SHP77 (cell line): ENCODE measurements around the gene OGFOD1.
A peak's percentile ranks its signal among the peaks of the same experiment; 100 is the strongest.

Experiments
- DNase-seq, 2 experiments: peaks; one replicate each; lab custom pipeline; 2025; lab: John Stamatoyannopoulos, UW

OGFOD1 gene

DNA sequence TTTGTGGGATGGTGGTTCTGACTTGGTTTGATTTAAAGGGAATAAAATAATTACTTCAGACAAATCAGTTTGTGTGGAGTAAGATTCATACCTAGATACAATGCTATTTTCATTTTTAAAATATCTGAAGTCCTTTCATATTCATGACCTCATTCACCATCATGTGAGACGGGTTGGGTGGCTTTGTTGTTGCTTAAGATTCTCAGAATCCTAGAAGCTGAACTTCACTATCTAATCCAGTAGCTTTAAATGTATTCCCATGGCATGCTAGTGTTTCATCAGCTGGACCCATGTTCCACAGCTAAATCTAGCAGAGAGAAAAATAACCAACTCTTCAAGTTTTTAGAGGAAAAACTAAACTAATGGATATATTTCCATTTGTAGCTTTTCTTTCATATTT lies 23.3 kb upstream of the OGFOD1 start:
- no peak for DNase-seq

DNA sequence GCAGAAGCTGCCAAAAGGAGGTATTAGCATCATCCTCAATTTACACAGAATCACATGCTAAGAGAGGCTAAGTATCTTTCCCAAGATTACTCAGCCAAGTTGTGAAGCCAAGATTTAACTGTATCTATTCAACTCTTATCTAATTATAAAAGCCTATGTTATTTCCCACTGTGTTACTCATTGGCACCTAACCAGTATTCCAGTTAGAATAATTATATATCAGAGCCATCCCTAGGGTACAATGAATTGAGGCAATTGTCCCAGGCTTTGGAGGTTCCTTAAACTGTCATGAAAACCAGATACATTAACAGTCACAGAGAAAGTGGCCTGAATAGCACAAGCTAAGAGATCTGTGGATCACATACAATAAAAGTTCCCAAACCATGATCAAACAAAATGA lies 15.1 kb upstream of the OGFOD1 start:
- no peak for DNase-seq

DNA sequence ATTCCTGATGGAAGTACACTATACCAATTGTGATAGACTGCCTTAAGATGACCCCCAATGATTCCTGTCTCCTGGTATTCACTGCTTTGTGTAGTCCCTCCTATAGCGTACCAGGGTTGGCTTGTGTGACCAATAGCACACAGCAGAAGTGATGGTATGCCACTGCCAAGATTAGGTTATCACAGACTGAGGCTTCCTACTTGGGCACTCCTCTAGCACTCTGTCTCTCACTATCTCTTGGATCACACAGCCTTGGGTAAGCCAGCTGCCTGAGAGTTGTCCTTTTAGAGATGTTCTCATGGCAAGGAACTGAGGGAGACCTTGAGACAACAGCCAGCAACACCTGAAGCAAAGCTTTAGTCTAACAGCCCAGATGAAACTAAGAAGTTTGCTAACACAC lies 13.3 kb upstream of the OGFOD1 start:
- no peak for DNase-seq

DNA sequence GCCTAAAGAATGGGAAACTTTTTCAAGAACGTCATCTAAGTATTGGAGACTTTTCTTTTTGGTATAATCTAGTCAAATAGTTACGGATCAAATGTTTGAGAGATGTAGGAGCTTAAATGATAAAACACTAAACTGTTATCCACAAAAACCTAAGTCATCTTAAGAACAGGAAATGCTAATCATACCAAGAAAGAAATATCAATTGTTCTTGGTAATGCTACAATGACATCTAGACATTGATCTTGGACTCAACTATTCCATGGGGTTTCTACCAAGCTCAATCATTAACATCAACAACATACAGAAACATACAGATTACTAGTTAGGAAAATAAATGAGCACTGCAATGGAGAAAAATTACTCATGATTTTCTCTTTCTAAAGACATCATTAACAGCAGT lies 4.1 kb upstream of the OGFOD1 start:
- no peak for DNase-seq

DNA sequence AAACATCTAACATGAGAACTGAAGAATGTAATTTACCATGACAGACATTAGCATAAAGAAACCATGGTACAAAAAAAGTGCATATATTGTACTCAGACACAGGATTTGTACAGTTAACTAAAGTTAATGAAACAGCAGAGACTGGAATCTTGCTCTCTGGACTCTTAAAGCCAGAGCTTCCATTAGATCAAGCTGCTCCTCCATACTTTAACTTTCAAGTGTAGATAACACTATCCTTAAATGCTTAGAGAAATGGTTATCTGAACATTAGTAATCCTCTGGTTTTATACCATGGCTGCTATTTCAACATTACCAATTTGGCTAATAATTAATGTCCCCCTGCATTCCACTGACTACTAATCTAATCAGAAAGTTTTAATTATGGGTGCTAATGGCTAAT lies 3.3 kb upstream of the OGFOD1 start:
- no peak for DNase-seq

DNA sequence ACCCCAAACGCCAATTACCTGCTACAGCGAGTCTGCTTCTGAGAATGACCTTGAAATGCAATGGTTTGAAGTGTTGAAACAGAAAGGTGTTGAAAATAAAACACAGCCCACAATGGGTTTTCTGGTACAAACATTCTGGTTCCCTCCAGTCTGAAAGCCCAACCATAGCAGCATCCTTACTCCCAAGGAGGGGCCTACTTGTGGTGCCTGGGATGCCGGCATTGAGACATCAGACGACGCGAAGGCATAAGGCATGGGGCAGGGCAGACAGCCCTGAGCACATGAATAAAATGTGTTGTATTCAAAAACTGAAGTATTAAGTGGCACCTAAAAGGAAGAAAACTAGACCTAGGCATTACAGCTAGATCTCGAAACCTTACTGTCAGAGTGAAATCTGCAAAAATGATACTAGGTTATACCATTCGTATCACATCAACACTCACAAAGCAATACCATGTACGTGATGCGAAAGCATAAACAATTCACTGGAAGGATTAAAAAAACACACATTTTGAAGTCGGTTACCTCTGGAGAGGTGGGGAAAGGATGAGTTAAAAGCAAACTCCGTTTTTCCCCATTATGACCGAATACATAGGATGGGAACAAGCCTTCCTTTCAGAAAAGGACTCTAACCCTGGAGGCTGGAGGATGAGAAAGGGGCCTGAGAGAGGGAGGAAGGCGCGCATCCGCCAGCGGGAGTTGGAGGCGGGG lies 924 bp upstream of the OGFOD1 start:
- no peak for DNase-seq

DNA sequence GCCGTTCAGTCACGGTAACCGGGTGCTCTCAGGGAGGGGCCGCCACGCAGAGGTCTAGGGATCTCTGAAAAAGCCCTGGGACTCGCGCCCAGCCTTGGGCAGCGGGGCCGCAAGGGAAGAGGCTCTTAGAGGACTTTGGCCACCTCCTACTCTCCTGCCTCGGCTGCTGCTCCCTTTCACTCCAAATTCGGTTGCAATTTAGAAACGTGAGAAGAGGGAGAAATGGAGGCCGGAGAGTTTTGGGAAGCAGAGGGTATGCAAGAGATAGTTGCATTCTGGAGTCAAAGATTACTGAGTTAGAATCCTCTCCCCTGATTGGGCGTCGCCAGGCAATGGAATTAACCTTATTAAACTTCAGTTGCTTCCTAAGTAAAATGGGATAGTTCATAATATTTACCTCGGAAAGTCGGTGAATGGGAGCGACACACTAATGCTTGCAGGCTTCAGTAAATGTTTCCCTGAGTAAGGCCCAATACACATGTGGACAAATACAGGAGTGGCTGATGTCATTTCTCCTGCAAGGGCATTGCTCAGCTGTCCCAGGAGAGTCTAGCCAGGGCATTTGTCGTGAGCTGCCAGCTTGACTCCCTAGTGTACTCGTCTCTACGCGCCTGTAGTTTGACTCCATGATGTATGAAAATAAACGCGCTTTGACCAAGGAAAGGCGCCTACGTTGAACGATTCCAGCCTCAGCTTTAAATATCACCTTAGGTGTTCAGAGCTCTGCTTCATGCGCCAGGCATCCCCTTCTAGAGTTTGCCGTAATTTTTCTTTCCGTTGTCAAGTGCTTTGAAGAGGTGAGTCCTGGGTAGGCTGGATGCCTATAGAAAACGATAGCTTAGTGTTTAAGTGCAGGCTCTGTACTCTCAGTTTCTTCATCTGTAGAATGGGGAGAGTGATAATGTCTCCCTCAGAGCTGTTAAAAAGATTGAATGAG lies 667 bp downstream of the OGFOD1 start:
- peak; percentile 55 to 65 for DNase-seq

DNA sequence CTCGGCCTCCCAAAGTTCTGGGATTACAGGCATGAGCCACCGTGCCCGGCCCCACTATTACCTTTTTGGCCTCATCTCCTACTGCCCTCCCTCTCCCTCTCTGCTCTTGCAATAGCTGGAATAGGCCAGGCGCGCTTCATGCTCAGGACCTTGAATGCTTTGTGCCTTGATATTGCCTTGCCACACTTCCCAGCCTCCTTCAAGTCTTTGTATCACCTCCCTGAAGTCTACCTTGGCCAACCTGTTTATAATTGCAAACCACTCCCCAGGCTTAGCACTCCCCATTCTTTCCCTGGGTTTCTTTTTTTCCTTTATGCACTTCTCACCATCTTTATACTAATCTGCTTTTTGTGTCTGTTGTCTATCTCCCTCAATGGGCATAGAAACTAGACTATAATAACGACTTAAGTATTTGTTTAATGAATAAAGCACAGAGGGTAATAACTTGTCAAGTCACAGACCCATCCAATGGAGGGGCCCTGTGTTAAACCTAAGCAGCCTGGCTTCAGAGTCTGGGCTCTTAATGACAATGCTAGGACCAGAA lies 6.6 kb downstream of the OGFOD1 start:
- DNase-seq = no peak

DNA sequence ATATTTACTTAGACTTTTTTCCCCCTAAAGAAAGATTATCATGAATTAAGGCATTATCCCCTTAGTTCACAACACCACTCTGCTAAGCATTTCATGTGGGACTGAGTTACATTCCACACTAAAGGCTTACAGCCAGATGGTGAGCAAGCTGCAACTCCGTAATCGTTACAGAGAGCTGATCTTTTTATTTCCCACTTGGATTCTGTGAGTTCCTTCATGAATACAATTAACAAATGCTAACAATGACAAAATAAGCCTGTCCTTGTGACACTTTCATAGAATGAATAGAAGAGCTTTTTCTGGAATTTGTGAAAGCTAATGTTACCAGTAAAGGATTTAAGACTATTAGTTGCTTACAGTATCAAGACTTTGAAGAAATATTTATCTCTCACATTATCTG lies 8.7 kb downstream of the OGFOD1 start:
- no peak for DNase-seq

DNA sequence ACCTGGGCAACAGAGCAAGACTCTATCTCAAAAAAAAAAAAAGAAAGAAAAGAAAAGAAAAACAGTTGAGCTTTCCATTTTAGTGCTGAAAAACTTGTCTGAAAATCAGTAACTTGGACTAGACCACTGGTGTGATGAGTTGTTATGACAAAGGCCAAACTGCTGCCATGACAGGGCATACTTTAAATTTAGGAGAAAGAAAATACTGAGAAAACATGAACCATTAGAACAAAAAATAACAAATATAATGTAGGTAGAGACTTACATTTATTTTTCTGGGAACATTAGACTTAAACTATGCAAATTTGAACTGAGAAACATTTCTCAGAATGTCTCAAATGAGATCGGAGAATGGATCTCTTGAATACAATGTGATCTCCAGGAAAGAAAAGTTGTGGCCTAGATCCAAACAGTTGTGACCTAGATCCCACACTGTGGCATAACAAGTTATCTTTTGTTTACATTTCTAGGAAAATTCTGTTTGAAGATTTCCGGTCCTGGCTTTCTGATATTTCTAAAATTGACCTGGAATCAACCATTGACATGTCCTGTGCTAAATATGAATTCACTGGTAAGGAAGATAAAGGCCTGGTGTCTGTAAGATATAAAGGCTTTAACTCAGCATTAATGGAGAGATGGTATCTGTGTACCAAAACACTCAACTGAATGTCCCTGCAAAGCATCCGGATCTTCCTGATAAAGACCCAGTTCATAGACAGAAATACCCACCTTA lies 10.9 kb downstream of the OGFOD1 start:
- DNase-seq = no peak

DNA sequence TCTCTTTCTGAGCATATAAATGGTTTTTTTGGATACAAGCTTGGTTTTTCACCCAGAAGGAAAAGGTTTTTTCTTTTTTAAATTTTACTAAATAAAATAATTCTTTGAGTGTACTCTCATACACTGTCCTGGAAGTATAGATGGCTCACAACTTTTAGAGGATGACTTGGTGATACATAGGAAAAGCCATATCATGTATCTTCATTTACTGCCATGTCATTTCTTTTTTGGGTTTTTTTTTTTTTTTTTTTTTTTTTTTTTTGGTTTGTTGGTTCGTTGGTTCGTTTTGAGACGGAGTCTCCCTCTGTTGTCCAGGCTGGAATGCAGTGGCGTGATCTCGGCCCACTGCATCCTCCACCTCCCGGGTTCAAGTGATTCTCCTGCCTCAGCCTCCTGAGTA lies 11.8 kb downstream of the OGFOD1 start:
- DNase-seq = no peak

DNA sequence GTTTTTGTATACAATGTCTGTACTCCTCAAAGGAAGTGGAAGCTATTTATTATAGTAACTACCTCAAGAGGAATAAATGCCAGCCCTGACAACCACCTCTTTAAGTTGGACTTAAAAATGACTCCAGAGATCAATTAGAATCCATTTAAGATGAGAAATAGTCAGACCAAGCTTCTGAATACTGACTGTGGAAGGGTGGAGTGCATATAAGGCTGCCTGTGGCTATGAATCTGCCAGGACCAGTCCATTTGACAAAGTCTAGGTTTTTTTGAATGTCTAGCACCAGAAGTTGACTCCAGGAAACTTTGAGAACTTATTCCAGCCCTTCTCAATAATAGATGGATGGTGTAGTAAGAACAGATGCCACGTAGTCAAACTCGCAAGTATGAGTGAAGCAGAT lies 15.0 kb downstream of the OGFOD1 start:
- DNase-seq = no peak

DNA sequence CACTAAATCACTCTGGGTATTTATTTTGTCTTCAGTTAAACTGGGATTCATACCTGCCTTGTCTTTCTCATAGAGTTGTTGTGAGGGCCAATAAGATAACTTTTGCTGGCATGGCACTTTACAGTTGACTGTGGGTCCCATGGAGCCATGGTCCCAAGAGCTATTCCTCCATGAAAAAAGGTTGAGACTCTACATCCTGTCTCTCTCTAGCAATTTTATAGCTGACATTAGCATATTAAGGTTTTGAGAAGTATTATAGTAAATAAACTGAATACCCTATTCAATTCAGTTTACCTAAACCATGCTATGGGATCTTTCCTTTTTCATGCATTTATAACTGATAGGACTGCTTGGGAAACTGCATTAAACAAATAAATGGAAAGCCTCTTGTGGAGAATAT lies 17.4 kb downstream of the OGFOD1 start:
- no peak for DNase-seq

DNA sequence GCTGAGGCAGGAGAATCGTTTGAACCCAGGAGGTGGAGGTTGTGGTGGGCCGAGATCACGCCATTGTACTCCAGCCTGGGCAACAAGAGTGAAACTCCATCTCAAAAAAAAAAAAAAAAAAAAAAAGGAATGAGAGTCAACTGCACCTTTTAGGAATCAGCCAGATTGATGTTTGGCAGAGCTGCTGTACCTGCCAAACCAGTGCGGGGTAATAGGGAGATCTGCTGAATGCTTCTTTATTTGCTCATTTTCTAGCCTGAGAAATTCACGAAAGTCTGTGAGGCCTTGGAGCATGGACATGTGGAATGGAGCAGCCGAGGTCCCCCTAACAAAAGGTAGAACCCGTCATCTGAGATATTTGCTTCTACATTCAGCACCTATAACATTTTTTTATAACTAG lies 18.4 kb downstream of the OGFOD1 start:
- DNase-seq = no peak

DNA sequence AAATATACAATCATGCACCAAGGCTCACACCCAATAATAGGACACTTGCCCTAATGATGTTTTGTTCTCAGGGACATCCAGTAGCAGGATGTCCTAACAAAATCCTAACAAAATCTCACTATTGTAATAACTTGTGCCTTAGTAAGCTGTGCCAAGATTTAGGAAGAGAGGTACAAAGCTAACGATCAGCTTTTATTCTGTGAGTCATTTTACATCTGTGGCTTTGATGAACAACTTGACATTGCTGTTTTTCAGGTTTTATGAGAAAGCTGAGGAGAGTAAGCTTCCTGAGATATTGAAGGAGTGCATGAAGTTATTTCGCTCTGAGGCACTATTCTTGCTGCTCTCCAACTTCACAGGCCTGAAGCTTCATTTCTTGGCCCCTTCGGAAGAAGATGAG lies 18.9 kb downstream of the OGFOD1 start:
- DNase-seq = no peak

DNA sequence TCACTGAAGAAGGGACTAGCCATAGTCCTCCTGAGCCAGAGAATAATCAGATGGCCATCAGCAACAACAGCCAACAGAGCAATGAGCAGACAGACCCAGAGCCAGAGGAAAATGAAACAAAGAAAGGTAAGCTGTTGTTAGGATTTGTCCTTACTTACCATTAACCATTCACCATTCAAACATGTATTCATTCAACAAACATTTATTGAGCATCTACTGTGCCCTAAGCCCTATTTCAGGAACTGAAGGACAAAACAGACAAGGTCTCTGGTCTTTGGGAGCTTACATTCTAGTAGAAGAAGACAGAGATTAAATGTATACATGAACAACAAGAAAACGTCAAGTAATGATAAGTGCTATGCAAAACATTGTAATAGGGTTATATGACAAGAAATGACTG lies 19.3 kb downstream of the OGFOD1 start:
- no peak for DNase-seq

DNA sequence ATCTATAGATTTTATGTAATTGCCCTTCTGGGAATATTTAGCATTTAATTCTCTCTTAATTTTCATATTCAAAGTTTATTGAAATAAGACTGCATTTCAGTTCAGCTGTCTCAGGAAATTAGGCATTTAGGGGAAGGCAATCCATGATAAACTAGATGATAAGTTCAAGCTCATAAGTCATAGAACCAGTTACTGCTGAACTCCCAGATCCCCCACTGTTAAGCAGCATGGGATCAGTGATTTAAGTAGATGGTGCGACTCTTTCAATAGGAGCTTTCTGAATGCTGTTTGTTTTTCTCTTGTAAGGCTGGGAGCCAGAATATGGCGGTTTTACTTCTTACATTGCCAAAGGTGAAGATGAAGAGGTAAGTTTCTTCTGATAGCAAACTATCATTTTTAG lies 23.8 kb downstream of the OGFOD1 start:
- no peak for DNase-seq

DNA sequence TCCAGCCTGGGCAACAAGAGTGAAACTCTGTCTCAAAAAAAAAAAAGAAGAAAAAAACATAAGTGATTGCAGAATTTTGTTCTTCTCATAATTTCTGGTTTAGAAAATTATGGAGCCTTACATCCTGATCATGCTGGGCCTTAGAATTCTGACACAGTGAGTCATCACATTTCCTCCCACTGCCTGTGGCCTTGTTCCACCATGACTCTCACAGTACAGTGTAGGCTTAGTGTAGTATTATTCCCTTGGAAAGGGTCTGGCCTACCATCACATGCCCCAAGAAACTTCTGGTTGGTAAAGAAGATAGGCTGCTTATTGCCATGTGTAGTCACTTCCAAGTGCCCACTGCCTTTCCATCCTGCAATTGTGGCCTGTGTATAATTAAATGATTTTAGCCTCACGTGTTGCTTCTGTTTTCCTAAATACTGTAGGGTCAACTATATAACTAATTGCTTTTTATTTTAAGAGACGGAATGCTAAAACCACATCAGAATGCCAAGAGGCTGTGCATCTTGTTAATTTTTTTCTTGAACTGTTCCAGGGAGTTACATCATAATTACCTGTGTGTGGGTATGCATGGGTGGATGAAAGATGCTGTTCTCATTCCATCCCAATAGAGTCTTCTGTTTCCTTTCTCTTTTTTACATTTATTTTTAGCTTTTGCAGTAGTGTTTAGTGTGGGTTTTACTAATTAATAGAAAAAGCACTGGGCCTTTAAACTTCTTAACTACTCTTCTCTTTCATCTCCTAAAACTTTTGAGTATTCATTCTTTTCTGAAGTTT lies 25.9 kb downstream of the OGFOD1 start:
- DNase-seq = no peak

DNA sequence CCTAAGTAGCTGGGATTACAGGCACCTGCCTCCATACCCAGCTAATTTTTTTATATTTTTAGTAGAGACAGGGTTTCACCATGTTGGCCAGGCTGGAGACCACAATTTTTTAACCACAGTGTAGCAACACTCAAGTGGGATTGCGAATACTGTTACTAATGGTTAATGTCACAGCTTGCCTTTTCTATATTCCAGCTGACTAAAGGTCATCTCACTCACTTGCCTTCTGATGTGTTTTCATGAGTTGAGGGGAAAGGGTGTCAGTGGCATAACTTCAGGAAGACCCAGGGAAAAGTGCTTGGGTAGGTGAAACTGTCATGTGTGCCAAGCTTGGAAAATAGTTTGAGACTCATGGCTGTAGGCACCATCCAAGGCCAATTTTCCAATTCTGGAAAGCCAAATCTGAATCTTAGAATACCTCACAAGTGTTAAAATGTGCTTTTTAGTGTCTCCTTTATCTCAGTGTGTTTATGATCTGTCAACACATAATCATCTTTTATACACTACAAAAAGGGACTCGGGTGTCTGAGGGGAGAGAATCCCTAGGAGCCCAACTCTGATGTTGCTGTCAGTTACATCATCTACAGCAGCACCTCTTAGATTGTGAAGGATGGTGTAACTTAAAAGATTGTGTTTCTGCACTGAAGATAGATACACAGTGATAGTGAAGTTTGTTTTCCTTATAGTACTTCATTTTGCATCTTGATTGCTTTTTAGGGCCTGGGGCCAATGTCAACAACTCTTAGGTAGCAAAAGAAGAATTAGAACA lies 27.1 kb downstream of the OGFOD1 start:
- no peak for DNase-seq

DNA sequence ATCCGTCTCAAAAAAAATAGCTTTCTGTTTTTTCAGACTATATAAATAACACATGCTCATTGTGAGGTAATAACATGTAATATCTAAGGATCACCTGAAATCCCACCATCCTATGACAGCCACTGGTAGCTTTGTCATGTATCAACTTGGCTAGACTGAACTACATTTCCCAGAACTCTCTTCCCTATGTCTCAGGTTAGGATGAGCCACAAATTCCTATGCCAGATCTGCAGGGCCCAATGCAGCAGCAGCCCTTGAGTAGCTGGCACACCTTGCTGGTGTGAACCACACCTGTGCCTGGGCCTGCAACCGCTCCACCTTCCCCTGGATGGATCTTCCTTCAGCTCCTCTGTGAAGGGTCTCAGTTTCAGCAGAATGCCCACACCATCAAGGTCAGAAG lies 28.1 kb downstream of the OGFOD1 start:
- DNase-seq = no peak
